Mesendoderm (in vitro differentiated cells): ENCODE measurements around the gene YWHAB.

Experiments
- DNase-seq: peaks from one replicate; pipeline ENCODE4 v3.0.0; 2013
- H2AK5ac ChIP-seq: 2 replicates; pipeline ENCODE4 v1.6.1; 2013; ENCODE audit warnings: low read length, inconsistent platforms
- H2BK120ac ChIP-seq: 2 replicates; pipeline ENCODE4 v1.6.1; 2013; ENCODE audit warnings: low read depth, mild to moderate bottlenecking, low read length, moderate library complexity, mixed read lengths
- H2BK15ac ChIP-seq: replicated peaks from 2 replicates; pipeline ENCODE4 v1.6.1; 2013; ENCODE audit warnings: low read depth, mild to moderate bottlenecking, moderate library complexity
- H2BK5ac ChIP-seq: 2 replicates; pipeline ENCODE4 v1.6.1; 2013; ENCODE audit warnings: low read length, inconsistent platforms
- H3K18ac ChIP-seq: 2 replicates; pipeline ENCODE4 v1.6.1; 2013; ENCODE audit warnings: mild to moderate bottlenecking, low read length, mixed read lengths
- H3K23ac ChIP-seq: one replicate; pipeline ENCODE4 v1.6.1; 2013; ENCODE audit warnings: low read length
- H3K27ac ChIP-seq: 2 replicates; pipeline ENCODE4 v1.5.1; 2013; ENCODE audit warnings: low read depth, mild to moderate bottlenecking, inconsistent platforms, low read length, moderate library complexity
- H3K27me3 ChIP-seq: 2 replicates; pipeline ENCODE4 v1.6.1; 2013; ENCODE audit warnings: low read length, control low read depth, mild to moderate bottlenecking, inconsistent platforms; ENCODE audit not compliant: insufficient read depth, poor library complexity
- H3K36me3 ChIP-seq: 2 replicates; pipeline ENCODE4 v1.6.1; 2013; ENCODE audit warnings: low read length, inconsistent platforms; ENCODE audit not compliant: control insufficient read depth, insufficient read depth
- H3K4ac ChIP-seq: one replicate; pipeline ENCODE4 v1.6.1; 2013; ENCODE audit warnings: low read depth, mild to moderate bottlenecking, low read length, moderate library complexity
- H3K4me1 ChIP-seq: 2 replicates; pipeline ENCODE4 v1.6.1; 2013; ENCODE audit warnings: low read depth, low read length, inconsistent platforms; ENCODE audit not compliant: control insufficient read depth
- H3K4me2 ChIP-seq: 2 replicates; pipeline ENCODE4 v1.6.1; 2013; ENCODE audit warnings: low read length
- H3K4me3 ChIP-seq: 2 replicates; pipeline ENCODE4 v1.5.1; 2013; ENCODE audit warnings: mild to moderate bottlenecking, low read length
- H3K56ac ChIP-seq: one replicate; pipeline ENCODE4 v1.6.1; 2013; ENCODE audit warnings: low read length
- H3K79me1 ChIP-seq: 2 replicates; pipeline ENCODE4 v1.6.1; 2013; ENCODE audit warnings: low read length, inconsistent platforms
- H3K79me2 ChIP-seq: 2 replicates; pipeline ENCODE4 v1.6.1; 2013; ENCODE audit warnings: mild to moderate bottlenecking, low read length; ENCODE audit not compliant: control insufficient read depth, insufficient read depth
- H3K9ac ChIP-seq: 2 replicates; pipeline ENCODE4 v1.6.1; 2013; ENCODE audit warnings: low read length, inconsistent platforms
- H4K5ac ChIP-seq: one replicate; pipeline ENCODE4 v1.6.1; 2013; ENCODE audit warnings: low read length
- H4K8ac ChIP-seq: one replicate; pipeline ENCODE4 v1.6.1; 2013; ENCODE audit warnings: low read depth, mild to moderate bottlenecking, control low read depth, low read length, moderate library complexity
- WGBS: extraction: QIAGEN DNeasy Blood & Tissue Kit; methylation state at CpG from one replicate; pipeline ENCODE4 v1.1.7; 2013; ENCODE audit warnings: low lambda C conversion rate, missing lambda C conversion rate; ENCODE audit not compliant: insufficient coverage; ENCODE audit errors: extremely low coverage; 5-methylcytosine and 5-hydroxymethylcytosine counted together

The YWHAB gene

DNA sequence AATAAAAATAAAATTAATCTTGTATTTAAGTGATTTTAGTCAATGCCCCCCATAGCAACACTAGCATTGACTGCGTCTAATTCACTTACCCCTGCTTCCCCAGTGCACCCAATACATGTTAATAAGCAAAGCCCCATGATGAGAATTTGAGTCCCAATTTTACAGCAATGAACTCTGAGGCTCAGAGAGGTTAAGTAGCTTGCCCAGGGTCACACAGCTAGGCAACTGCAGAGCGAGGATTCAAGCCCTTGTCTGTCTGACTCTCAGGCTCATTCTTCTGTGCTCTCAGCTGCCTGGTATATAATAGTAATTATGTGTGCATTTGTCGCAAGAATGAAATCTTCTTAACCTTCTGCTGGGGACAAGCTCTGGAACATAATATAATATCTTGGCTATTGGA lies 32.8 kb downstream of the YWHAB start:
- H3K18ac ChIP-seq = no peak overlapping the region
- H2BK120ac ChIP-seq = no peak overlapping the region
- no peak overlapping the region for H3K9ac ChIP-seq
- no peak overlapping the region for H2BK15ac ChIP-seq
- no peak overlapping the region for H3K27ac ChIP-seq
- peaks cover 3% of the 10 kb centered on the region for H3K79me1 ChIP-seq
- no peak overlapping the region for H3K4me3 ChIP-seq
- DNase-seq = no peak
- no peak overlapping the region for H3K56ac ChIP-seq
- no peaks in the 10 kb centered on the region for H3K4me1 ChIP-seq
- no peaks in the 10 kb centered on the region for H3K79me2 ChIP-seq
- no peak overlapping the region for H3K4me2 ChIP-seq
- no peak overlapping the region for H2BK5ac ChIP-seq
- H3K27me3 ChIP-seq = no peaks in the 10 kb centered on the region
- no CpG with 5 or more reads among the region's 3 CpGs for WGBS
- no peak overlapping the region for H3K4ac ChIP-seq
- no peak overlapping the region for H4K8ac ChIP-seq
- H3K36me3 ChIP-seq = peaks cover 12% of the 10 kb centered on the region
- H3K23ac ChIP-seq = no peak overlapping the region
- no peak overlapping the region for H4K5ac ChIP-seq
- H2AK5ac ChIP-seq = no peak overlapping the region

DNA sequence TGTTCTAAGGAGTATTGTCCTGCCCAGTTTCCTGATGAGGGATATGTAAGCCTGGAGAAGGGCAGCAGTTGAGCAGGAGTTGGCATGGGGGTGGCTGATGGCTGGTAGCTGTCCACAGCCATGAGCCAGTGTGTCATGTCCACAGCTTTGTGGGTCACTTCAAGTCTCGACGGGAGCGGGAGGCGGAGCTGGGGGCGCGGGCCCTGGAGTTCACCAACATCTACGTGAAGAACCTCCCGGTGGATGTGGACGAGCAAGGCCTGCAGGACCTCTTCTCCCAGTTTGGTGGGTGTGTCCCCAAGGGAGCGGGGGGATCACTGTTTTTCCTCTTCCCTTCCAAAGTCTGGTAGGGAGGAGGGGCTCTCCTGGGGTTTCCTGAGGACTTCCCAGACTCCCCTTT lies 33.3 kb downstream of the YWHAB start:
- Histone ChIP-seq H3K27ac (no peak overlapping the region), H3K18ac (no peak overlapping the region), H3K79me2 (no peaks in the 10 kb centered on the region), H2BK15ac (no peak overlapping the region), H3K79me1 (peaks cover 3% of the 10 kb centered on the region), H3K56ac (no peak overlapping the region), H3K23ac (no peak overlapping the region), H3K4ac (no peak overlapping the region), H3K36me3 (peaks cover 14% of the 10 kb centered on the region), H2BK120ac (no peak overlapping the region), H3K4me2 (no peak overlapping the region), H3K27me3 (no peaks in the 10 kb centered on the region), H3K9ac (no peak overlapping the region), H4K5ac (no peak overlapping the region), H2BK5ac (no peak overlapping the region), H3K4me1 (no peaks in the 10 kb centered on the region), H3K4me3 (no peak overlapping the region), H4K8ac (no peak overlapping the region), H2AK5ac (no peak overlapping the region)
- DNase-seq = no peak
- no CpG with 5 or more reads among the region's 10 CpGs for WGBS

DNA sequence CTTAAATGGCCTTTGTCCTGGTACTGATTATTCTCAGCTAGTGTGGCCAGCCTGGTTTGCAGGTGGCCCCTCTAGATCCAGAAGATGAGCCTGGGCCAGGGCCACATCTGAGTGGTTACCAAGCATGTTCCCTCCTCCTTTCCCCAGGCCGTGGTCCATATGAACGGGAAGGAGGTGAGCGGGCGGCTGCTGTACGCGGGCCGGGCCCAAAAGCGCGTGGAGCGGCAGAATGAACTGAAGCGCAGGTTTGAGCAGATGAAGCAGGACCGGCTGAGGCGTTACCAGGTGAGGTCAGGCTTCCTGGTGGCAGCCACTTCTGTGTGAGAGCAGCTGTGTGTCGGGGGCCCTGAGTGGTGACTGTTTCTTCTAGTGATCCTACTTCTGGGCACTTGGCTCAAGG lies 35.9 kb downstream of the YWHAB start:
- DNase-seq = no peak
- H2BK15ac ChIP-seq = no peak overlapping the region

DNA sequence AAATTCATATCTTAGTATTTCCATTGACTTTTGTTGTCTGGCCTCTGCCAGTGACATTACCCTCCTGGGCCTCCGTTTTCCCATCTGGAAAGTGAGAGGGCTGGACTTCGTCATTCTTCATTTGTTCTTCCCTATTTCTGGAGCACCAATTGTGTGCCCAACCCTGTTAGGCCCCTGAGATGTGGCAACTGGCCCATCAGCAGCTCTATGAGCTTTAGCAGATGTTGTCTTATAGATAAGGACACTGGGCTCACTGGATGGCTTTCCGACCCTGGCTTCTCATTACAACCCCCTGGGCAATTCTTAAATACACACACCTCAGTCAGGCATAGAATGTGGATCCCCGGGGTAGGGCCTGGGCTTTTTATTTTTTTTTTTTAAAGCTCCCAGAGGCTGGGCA lies 39.0 kb downstream of the YWHAB start:
- Histone ChIP-seq H3K79me1 (no peaks in the 10 kb centered on the region), H2BK15ac (no peak overlapping the region), H3K4me1 (no peaks in the 10 kb centered on the region), H3K23ac (no peak overlapping the region), H2AK5ac (no peak overlapping the region), H4K5ac (no peak overlapping the region), H3K18ac (no peak overlapping the region), H2BK5ac (no peak overlapping the region), H3K27ac (no peak overlapping the region), H3K27me3 (no peaks in the 10 kb centered on the region), H3K36me3 (peaks cover 9% of the 10 kb centered on the region), H3K4ac (no peak overlapping the region), H3K4me2 (no peak overlapping the region), H3K9ac (no peak overlapping the region), H3K79me2 (no peaks in the 10 kb centered on the region), H4K8ac (no peak overlapping the region), H3K4me3 (no peak overlapping the region), H2BK120ac (no peak overlapping the region), H3K56ac (no peak overlapping the region)
- DNase-seq = no peak
- no CpG with 5 or more reads among the region's 4 CpGs for WGBS

More for the DNA sequence above, 35.9 kb downstream of the YWHAB start:
- no peak overlapping the region for H4K8ac ChIP-seq
- H3K36me3 ChIP-seq = peaks cover 16% of the 10 kb centered on the region
- no CpG with 5 or more reads among the region's 14 CpGs for WGBS
- H3K79me2 ChIP-seq = no peaks in the 10 kb centered on the region
- H4K5ac ChIP-seq = no peak overlapping the region
- no peaks in the 10 kb centered on the region for H3K27me3 ChIP-seq
- H2BK120ac ChIP-seq = no peak overlapping the region
- no peak overlapping the region for H3K18ac ChIP-seq
- H3K4me2 ChIP-seq = no peak overlapping the region
- H2AK5ac ChIP-seq = no peak overlapping the region
- no peaks in the 10 kb centered on the region for H3K79me1 ChIP-seq
- H3K4me1 ChIP-seq = no peaks in the 10 kb centered on the region
- no peak overlapping the region for H3K4ac ChIP-seq
- no peak overlapping the region for H3K4me3 ChIP-seq
- no peak overlapping the region for H3K23ac ChIP-seq
- H2BK5ac ChIP-seq = no peak overlapping the region
- H3K56ac ChIP-seq = no peak overlapping the region
- no peak overlapping the region for H3K27ac ChIP-seq
- no peak overlapping the region for H3K9ac ChIP-seq

DNA sequence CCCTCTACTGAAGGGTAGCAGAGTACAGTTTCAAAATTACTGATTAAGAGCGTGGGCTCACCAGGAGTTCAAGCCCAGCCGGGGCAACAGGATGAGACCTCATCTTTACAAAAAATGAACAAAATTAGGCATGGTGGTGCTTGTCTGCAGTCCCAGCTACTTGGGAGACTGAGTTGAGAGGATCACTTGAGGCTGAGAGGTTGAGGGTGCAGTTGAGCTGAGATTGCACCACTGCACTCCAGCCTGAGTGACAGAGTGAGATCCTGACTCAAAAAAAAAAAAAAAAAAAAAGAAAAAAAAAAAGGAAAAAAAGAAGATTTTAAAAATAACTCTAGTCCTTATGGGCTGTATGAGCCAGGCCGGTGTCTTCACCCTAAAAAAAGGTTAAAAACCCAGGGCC lies 43.1 kb downstream of the YWHAB start:
- Histone ChIP-seq H3K27me3 (no peaks in the 10 kb centered on the region), H2AK5ac (no peak overlapping the region), H3K18ac (no peak overlapping the region), H3K23ac (no peak overlapping the region), H4K5ac (no peak overlapping the region), H3K4me3 (no peak overlapping the region), H3K36me3 (peaks cover 9% of the 10 kb centered on the region), H2BK5ac (no peak overlapping the region), H2BK120ac (no peak overlapping the region), H3K56ac (no peak overlapping the region), H3K4me1 (no peaks in the 10 kb centered on the region), H3K9ac (no peak overlapping the region), H3K27ac (no peak overlapping the region), H2BK15ac (no peak overlapping the region), H3K4ac (no peak overlapping the region), H4K8ac (no peak overlapping the region), H3K79me1 (no peaks in the 10 kb centered on the region), H3K4me2 (no peak overlapping the region), H3K79me2 (no peaks in the 10 kb centered on the region)
- no CpG with 5 or more reads among the region's 3 CpGs for WGBS
- no peak for DNase-seq

DNA sequence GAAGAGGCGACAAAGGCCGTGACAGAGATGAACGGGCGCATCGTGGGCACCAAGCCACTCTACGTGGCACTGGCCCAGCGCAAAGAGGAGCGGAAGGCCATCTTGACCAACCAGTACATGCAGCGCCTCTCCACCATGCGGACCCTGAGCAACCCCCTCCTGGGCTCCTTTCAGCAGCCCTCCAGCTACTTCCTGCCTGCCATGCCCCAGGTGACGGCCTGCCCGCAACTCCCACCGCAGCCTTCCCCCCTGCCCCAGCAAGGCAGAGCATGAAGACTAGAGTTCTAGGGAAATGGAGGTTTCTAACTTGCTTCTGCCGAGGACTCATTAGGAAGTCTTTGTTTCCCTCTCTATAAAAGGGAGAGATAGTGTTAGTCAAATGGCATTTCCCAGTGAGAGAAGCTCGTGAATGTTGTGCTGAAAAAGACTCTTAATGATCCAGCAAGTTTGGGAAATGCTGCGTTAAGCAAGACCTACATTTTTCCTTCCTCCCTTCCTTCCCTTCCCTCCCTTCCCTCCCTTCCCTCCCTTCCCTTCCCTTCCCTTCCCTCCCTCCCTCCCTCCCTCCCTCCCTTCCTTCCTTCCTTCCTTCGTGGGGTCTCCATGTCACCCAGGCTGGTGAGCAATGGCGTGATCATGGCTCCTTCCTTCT lies 45.1 kb downstream of the YWHAB start:
- WGBS = no CpG with 5 or more reads among the region's 18 CpGs
- H3K27ac ChIP-seq = no peak overlapping the region

More for the DNA sequence above, 45.1 kb downstream of the YWHAB start:
- no peak overlapping the region for H3K56ac ChIP-seq
- H3K79me1 ChIP-seq = no peaks in the 10 kb centered on the region
- H2BK120ac ChIP-seq = no peak overlapping the region
- no peaks in the 10 kb centered on the region for H3K4me1 ChIP-seq
- no peak overlapping the region for H4K5ac ChIP-seq
- H3K4me2 ChIP-seq = no peak overlapping the region
- H2BK15ac ChIP-seq = no peak overlapping the region
- H2BK5ac ChIP-seq = no peak overlapping the region
- no peak for DNase-seq
- no peak overlapping the region for H3K18ac ChIP-seq
- H3K4ac ChIP-seq = no peak overlapping the region
- H3K79me2 ChIP-seq = no peaks in the 10 kb centered on the region
- no peak overlapping the region for H3K9ac ChIP-seq
- no peak overlapping the region for H3K23ac ChIP-seq
- H3K27me3 ChIP-seq = no peaks in the 10 kb centered on the region
- peaks cover 6% of the 10 kb centered on the region for H3K36me3 ChIP-seq
- no peak overlapping the region for H2AK5ac ChIP-seq
- H3K4me3 ChIP-seq = no peak overlapping the region
- H4K8ac ChIP-seq = no peak overlapping the region
